Cardiac muscle cell (in vitro differentiated cells and primary cell): ENCODE measurements around the gene CD244. TPM values are rescaled to one million over a fixed set of nuclear protein-coding genes. Genes with fewer than 3 reads are reported as not detected.
"Not testable (repeated sequence)": the region's sequence is repeated elsewhere in the genome, so short reads cannot be mapped to it uniquely, and the experiment has no call there.

Source experiments
- DNase-seq, 2 donors: peaks; one replicate each; pipeline versions ENCODE4 v3.0.0 to v3.0.0-alpha.2; 2010 to 2017; ENCODE audit warnings: low read depth in 1 of 2, low spot score in 1 of 2
- H3K27ac ChIP-seq: fragments of 200-600 bp; sonication (generic); 2 replicates; pipeline ENCODE4 v1.5.1; 2016
- H3K27me3 ChIP-seq: fragments of 200-600 bp; sonication (generic); 2 replicates; pipeline ENCODE4 v1.6.0; 2016; ENCODE audit warnings: control low read depth
- H3K36me3 ChIP-seq: fragments of 200-600 bp; sonication (generic); 2 replicates; pipeline ENCODE4 v1.5.1; 2016; ENCODE audit warnings: control low read depth
- H3K4me1 ChIP-seq: fragments of 200-600 bp; sonication (generic); 2 replicates; pipeline ENCODE4 v1.8.1; 2017; ENCODE audit warnings: low read depth, mild to moderate bottlenecking, mixed run types
- H3K4me3 ChIP-seq: fragments of 200-600 bp; sonication (generic); 2 replicates; pipeline ENCODE4 v1.5.1; 2016; ENCODE audit warnings: mild to moderate bottlenecking
- H3K9me3 ChIP-seq: fragments of 200-600 bp; sonication (generic); 2 replicates; pipeline ENCODE4 v1.5.1; 2017; ENCODE audit warnings: low read depth, mild to moderate bottlenecking, control low read depth
- CTCF ChIP-seq: IDR thresholded peaks from 2 replicates; pipeline ENCODE4 v1.5.1; 2012; ENCODE audit warnings: low read depth, mild to moderate bottlenecking, low read length
- polyA plus RNA-seq: library from polyadenylated mRNA; unstranded; fragments of >200 nt; fragmentation: Nextera tagmentation; extraction: Ambion mirVana; gene quantifications from 2 replicates; pipeline ENCODE4 v1.2.1, GENCODE V29; 2016
- total RNA-seq: library from RNA; depleted of rRNA; stranded (reverse); fragments of >200 nt; gene quantifications from 2 replicates; pipeline ENCODE4 v1.2.3, GENCODE V29; 2016

Gene CD244
- total and polyA plus RNA-seq, 2 experiments from 2014 or later: 0.11 TPM; not detected in 1

- no peak overlapping the region for H3K27ac ChIP-seq
- no peaks in the 10 kb centered on the region for H3K4me1 ChIP-seq
- no peaks in the 10 kb centered on the region for H3K9me3 ChIP-seq
- H3K27me3 ChIP-seq: no peaks in the 10 kb centered on the region
- DNase-seq: peak in 1 of 2 donors; percentile 7
- no peaks in the 10 kb centered on the region for H3K36me3 ChIP-seq
- H3K4me3 ChIP-seq: no peak overlapping the region
- no peak for TF ChIP-seq CTCF
These were observed 12.2 kb upstream of the CD244 start for GRCh38 chr1:160874935-160875334.

- no peak for TF ChIP-seq CTCF
- H3K27ac ChIP-seq: no peak overlapping the region
- no peaks in the 10 kb centered on the region for H3K4me1 ChIP-seq
- H3K27me3 ChIP-seq: no peaks in the 10 kb centered on the region
- no peaks in the 10 kb centered on the region for H3K9me3 ChIP-seq
- peak in 1 of 2 donors; percentile 38 for DNase-seq
- H3K4me3 ChIP-seq: no peak overlapping the region
- no peaks in the 10 kb centered on the region for H3K36me3 ChIP-seq
These were observed 5.5 kb upstream of the CD244 start for GRCh38 chr1:160868141-160868540.

GRCh38 chr1:160867651-160868050 is 5.0 kb upstream of the CD244 start:
- not testable (repeated sequence) for H3K9me3 ChIP-seq, H3K36me3 ChIP-seq, H3K27me3 ChIP-seq, H3K4me3 ChIP-seq, H3K4me1 ChIP-seq, H3K27ac ChIP-seq, DNase-seq

GRCh38 chr1:160866695-160867260 is 4.1 kb upstream of the CD244 start:
- Histone ChIP-seq H3K4me1 (peaks cover 4% of the 10 kb centered on the region), H3K27ac (no peak overlapping the region), H3K9me3 (no peaks in the 10 kb centered on the region), H3K27me3 (no peaks in the 10 kb centered on the region), H3K36me3 (no peaks in the 10 kb centered on the region), H3K4me3 (no peak overlapping the region)
- DNase-seq: peak in 1 of 2 donors; percentile 30
- no peak for TF ChIP-seq CTCF

- Histone ChIP-seq H3K27me3 (no peaks in the 10 kb centered on the region), H3K4me3 (no peak overlapping the region), H3K36me3 (no peaks in the 10 kb centered on the region), H3K4me1 (peaks cover 4% of the 10 kb centered on the region), H3K27ac (no peak overlapping the region), H3K9me3 (no peaks in the 10 kb centered on the region)
- no peak for DNase-seq
- no peak for TF ChIP-seq CTCF
These were observed 3.5 kb upstream of the CD244 start for GRCh38 chr1:160866001-160866694.

GRCh38 chr1:160865337-160865736 is 2.6 kb upstream of the CD244 start:
- Histone ChIP-seq H3K27ac (no peak overlapping the region), H3K27me3 (no peaks in the 10 kb centered on the region), H3K9me3 (no peaks in the 10 kb centered on the region), H3K4me3 (no peak overlapping the region), H3K36me3 (no peaks in the 10 kb centered on the region), H3K4me1 (peaks cover 4% of the 10 kb centered on the region)
- no peak for TF ChIP-seq CTCF
- DNase-seq: no peak
